ENCODE measurements around the gene FAM98C.

DNA sequence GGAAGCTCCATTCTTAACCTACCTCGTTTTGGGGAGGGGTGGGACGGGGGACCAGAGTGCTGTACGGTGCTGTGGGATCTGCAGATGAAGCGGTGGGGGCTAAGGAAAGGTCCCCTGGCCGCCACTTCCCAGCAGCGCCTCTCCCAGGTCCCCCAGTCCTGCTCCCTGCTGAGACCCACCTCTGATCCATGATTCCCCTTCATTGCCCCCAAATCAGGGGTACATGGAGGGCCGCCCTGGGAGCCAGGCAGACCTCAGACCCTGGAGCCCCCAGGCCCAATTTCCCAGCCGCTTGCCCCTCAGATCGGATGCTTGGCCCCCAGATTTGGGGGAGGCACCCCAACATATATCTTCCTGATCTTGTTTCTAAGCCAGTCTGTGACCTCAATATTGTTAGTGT lies 3.8 kb upstream of the FAM98C start:
- no peak for TF ChIP-seq CTCF (IDR thresholded peaks at IDR 0.05)
- no peak for TF ChIP-seq POLR2A (IDR thresholded peaks at IDR 0.05)

Measured in thyroid gland (tissue), 4 donors.